ENCODE results near the gene C1QTNF1.

- TF ChIP-seq CTCF (conservative IDR thresholded peaks at IDR 0.05; ENCODE audit: low read depth, low read length) (no peak), EZH2 (IDR thresholded peaks at IDR 0.05; ENCODE audit: low read length, unreplicated experiment) (no peak)
Measured at GRCh38 chr17:79092567-79092966, 68.6 kb downstream of the C1QTNF1 start.

Data from PC-3 (cell line).